ENCODE results near the gene CUBN.

GRCh38 chr10:17153321-17153720 is 23.7 kb upstream of the CUBN start:
- TF ChIP-seq NFXL1 (IDR thresholded peaks at IDR 0.05; ENCODE audit: borderline replicate concordance), result no peak
- no peak for TF ChIP-seq MAX (IDR thresholded peaks at IDR 0.05; ENCODE audit: low read depth, low read length)
- no peak for TF ChIP-seq EZH2 (IDR thresholded peaks at IDR 0.05; ENCODE audit: borderline replicate concordance, control insufficient read depth, low read depth, low read length)
- TF ChIP-seq ZNF274 (IDR thresholded peaks at IDR 0.05; ENCODE audit: insufficient read depth, insufficient read length), result no peak
- TF ChIP-seq, protein P1, sequence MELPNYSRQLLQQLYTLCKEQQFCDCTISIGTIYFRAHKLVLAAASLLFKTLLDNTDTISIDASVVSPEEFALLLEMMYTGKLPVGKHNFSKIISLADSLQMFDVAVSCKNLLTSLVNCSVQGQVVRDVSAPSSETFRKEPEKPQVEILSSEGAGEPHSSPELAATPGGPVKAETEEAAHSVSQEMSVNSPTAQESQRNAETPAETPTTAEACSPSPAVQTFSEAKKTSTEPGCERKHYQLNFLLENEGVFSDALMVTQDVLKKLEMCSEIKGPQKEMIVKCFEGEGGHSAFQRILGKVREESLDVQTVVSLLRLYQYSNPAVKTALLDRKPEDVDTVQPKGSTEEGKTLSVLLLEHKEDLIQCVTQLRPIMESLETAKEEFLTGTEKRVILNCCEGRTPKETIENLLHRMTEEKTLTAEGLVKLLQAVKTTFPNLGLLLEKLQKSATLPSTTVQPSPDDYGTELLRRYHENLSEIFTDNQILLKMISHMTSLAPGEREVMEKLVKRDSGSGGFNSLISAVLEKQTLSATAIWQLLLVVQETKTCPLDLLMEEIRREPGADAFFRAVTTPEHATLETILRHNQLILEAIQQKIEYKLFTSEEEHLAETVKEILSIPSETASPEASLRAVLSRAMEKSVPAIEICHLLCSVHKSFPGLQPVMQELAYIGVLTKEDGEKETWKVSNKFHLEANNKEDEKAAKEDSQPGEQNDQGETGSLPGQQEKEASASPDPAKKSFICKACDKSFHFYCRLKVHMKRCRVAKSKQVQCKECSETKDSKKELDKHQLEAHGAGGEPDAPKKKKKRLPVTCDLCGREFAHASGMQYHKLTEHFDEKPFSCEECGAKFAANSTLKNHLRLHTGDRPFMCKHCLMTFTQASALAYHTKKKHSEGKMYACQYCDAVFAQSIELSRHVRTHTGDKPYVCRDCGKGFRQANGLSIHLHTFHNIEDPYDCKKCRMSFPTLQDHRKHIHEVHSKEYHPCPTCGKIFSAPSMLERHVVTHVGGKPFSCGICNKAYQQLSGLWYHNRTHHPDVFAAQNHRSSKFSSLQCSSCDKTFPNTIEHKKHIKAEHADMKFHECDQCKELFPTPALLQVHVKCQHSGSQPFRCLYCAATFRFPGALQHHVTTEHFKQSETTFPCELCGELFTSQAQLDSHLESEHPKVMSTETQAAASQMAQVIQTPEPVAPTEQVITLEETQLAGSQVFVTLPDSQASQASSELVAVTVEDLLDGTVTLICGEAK (IDR thresholded peaks at IDR 0.05; ENCODE audit: borderline replicate concordance), result no peak
- TF ChIP-seq NR2F1 (conservative IDR thresholded peaks at IDR 0.05), result no peak
- TF ChIP-seq CTCF (IDR thresholded peaks at IDR 0.05 in 2 of 3, conservative IDR thresholded peaks at IDR 0.05 in 1 of 3; ENCODE audit: control insufficient read depth in 2 of 3, extremely low read depth in 1 of 3, insufficient read depth in 1 of 3, low read depth in 3 of 3, low read length in 3 of 3), result no peak
- no peak for TF ChIP-seq RFX5 (IDR thresholded peaks at IDR 0.05; ENCODE audit: low read depth, low read length)

All from GM12878 (cell line).